ENCODE measurements around the gene MLEC. TPM values are rescaled to one million over a fixed set of nuclear protein-coding genes. Genes with fewer than 3 reads are reported as not detected.

Gene MLEC
- total and polyA plus RNA-seq, 2 of the 13 experiments (the other 11 are each of a cell fraction or from before 2014, with no cell fraction given): 49.8 to 156 TPM

DNA sequence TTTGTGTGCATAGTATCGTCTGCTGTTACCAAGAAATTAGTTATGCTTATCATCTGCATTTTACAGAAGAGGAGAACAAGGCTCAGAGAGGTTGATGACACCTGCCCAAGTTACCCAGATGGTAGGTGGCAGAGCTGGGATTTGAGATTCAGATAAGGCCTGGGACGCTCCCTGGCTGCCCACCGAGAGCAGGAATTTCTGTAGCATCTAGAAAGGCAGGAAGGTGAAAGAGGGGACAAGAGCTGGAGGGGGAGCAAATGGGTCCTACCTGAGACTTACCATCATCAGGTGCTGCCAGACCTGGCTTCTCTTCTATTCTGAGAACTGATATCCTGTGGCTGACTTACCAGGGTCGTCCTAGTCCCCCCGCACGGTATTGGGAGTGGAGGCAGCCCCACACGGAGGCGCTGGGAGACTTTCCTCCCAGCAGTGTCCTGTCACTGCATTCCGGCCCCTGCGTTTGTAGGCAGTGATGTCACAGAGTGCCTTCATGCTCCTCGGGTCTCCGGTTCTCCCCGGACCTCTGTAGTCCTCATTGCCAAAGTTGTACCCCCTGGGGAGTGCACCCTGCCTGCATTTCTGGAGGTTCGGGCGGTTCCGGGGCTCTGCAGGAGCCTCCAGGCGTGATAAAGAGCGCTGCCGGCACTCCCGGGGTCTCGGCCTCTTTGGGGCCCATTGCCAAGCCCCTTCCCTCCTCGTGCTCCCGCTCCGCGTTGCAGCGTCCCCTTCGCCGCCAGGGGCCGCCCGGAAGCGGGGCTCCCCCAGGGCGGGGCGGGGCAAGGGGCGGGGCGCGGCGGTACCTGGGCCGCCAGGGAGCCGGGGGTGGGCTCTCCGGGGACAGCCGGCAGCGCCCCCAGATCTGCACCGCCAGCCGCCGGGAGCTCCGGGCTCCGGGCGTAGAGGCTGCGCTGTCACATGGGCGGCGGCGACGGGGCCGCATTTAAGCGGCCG lies 46.9 kb upstream of the MLEC start, which contains the start of gene CABP1 (continued):
- no peak for TF ChIP-seq ZNF292 (CRISPR knock-in tag; IDR thresholded peaks at IDR 0.05; ENCODE audit: borderline replicate concordance, low read depth)
- TF ChIP-seq, protein P1, sequence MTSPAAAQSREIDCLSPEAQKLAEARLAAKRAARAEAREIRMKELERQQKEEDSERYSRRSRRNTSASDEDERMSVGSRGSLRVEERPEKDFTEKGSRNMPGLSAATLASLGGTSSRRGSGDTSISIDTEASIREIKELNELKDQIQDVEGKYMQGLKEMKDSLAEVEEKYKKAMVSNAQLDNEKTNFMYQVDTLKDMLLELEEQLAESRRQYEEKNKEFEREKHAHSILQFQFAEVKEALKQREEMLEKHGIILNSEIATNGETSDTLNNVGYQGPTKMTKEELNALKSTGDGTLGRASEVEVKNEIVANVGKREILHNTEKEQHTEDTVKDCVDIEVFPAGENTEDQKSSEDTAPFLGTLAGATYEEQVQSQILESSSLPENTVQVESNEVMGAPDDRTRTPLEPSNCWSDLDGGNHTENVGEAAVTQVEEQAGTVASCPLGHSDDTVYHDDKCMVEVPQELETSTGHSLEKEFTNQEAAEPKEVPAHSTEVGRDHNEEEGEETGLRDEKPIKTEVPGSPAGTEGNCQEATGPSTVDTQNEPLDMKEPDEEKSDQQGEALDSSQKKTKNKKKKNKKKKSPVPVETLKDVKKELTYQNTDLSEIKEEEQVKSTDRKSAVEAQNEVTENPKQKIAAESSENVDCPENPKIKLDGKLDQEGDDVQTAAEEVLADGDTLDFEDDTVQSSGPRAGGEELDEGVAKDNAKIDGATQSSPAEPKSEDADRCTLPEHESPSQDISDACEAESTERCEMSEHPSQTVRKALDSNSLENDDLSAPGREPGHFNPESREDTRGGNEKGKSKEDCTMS (CRISPR knock-in tag; conservative IDR thresholded peaks at IDR 0.05): no peak
- TF ChIP-seq GABPB1 (CRISPR knock-in tag; IDR thresholded peaks at IDR 0.05): peak; percentile 78
- no peak for TF ChIP-seq TBX3 (IDR thresholded peaks at IDR 0.05; ENCODE audit: borderline replicate concordance)
- TF ChIP-seq NR2C2 (CRISPR knock-in tag; IDR thresholded peaks at IDR 0.05; ENCODE audit: borderline replicate concordance): no peak
- TF ChIP-seq ARHGAP35 (CRISPR knock-in tag; IDR thresholded peaks at IDR 0.05; ENCODE audit: borderline replicate concordance): no peak
- TF ChIP-seq, protein P2, sequence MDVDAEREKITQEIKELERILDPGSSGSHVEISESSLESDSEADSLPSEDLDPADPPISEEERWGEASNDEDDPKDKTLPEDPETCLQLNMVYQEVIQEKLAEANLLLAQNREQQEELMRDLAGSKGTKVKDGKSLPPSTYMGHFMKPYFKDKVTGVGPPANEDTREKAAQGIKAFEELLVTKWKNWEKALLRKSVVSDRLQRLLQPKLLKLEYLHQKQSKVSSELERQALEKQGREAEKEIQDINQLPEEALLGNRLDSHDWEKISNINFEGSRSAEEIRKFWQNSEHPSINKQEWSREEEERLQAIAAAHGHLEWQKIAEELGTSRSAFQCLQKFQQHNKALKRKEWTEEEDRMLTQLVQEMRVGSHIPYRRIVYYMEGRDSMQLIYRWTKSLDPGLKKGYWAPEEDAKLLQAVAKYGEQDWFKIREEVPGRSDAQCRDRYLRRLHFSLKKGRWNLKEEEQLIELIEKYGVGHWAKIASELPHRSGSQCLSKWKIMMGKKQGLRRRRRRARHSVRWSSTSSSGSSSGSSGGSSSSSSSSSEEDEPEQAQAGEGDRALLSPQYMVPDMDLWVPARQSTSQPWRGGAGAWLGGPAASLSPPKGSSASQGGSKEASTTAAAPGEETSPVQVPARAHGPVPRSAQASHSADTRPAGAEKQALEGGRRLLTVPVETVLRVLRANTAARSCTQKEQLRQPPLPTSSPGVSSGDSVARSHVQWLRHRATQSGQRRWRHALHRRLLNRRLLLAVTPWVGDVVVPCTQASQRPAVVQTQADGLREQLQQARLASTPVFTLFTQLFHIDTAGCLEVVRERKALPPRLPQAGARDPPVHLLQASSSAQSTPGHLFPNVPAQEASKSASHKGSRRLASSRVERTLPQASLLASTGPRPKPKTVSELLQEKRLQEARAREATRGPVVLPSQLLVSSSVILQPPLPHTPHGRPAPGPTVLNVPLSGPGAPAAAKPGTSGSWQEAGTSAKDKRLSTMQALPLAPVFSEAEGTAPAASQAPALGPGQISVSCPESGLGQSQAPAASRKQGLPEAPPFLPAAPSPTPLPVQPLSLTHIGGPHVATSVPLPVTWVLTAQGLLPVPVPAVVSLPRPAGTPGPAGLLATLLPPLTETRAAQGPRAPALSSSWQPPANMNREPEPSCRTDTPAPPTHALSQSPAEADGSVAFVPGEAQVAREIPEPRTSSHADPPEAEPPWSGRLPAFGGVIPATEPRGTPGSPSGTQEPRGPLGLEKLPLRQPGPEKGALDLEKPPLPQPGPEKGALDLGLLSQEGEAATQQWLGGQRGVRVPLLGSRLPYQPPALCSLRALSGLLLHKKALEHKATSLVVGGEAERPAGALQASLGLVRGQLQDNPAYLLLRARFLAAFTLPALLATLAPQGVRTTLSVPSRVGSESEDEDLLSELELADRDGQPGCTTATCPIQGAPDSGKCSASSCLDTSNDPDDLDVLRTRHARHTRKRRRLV (CRISPR knock-in tag; IDR thresholded peaks at IDR 0.05): no peak
- TF ChIP-seq HNRNPLL (IDR thresholded peaks at IDR 0.05; ENCODE audit: low read depth, low read length, poor library complexity, severe bottlenecking): peak; percentile 16
- no peak for TF ChIP-seq POLR2AphosphoS2 (IDR thresholded peaks at IDR 0.05; ENCODE audit: low read depth, low read length)
- no peak for TF ChIP-seq GPN1 (CRISPR knock-in tag; IDR thresholded peaks at IDR 0.05; ENCODE audit: borderline replicate concordance)
- no peak for TF ChIP-seq TCF12 (IDR thresholded peaks at IDR 0.05)
- TF ChIP-seq TCF12 (CRISPR knock-in tag; IDR thresholded peaks at IDR 0.05): no peak
- TF ChIP-seq, protein P3, sequence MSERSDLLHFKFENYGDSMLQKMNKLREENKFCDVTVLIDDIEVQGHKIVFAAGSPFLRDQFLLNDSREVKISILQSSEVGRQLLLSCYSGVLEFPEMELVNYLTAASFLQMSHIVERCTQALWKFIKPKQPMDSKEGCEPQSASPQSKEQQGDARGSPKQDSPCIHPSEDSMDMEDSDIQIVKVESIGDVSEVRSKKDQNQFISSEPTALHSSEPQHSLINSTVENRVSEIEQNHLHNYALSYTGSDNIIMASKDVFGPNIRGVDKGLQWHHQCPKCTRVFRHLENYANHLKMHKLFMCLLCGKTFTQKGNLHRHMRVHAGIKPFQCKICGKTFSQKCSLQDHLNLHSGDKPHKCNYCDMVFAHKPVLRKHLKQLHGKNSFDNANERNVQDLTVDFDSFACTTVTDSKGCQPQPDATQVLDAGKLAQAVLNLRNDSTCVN (CRISPR knock-in tag; IDR thresholded peaks at IDR 0.05; ENCODE audit: borderline replicate concordance): no peak
- TF ChIP-seq, protein P4, sequence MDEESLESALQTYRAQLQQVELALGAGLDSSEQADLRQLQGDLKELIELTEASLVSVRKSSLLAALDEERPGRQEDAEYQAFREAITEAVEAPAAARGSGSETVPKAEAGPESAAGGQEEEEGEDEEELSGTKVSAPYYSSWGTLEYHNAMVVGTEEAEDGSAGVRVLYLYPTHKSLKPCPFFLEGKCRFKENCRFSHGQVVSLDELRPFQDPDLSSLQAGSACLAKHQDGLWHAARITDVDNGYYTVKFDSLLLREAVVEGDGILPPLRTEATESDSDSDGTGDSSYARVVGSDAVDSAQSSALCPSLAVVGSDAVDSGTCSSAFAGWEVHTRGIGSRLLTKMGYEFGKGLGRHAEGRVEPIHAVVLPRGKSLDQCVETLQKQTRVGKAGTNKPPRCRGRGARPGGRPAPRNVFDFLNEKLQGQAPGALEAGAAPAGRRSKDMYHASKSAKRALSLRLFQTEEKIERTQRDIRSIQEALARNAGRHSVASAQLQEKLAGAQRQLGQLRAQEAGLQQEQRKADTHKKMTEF (CRISPR knock-in tag; IDR thresholded peaks at IDR 0.05): no peak
- TF ChIP-seq ZFY (CRISPR knock-in tag; IDR thresholded peaks at IDR 0.05): no peak
- peak; percentile 82 for TF ChIP-seq ZNF263 (CRISPR knock-in tag; IDR thresholded peaks at IDR 0.05)
